ENCODE results near the gene GAD1.

GRCh38 chr2:170869461-170869860 lies 52.8 kb downstream of the GAD1 start:
- no peak for TF ChIP-seq GATA3 (IDR thresholded peaks at IDR 0.05; ENCODE audit: low read depth, low read length)
- no peak for TF ChIP-seq GATA2 (IDR thresholded peaks at IDR 0.05; ENCODE audit: low read depth, low read length)
